ENCODE measurements around the gene TEAD1.

- TF ChIP-seq CTCF (IDR thresholded peaks at IDR 0.05) (no peak), POLR2A (IDR thresholded peaks at IDR 0.05) (no peak)
Observed at GRCh38 chr11:12857572-12857971, 183.4 kb downstream of the TEAD1 start.
